ENCODE measurements around the gene F10. TPM values are rescaled to one million over a fixed set of nuclear protein-coding genes. Genes with fewer than 3 reads are reported as not detected.
"Not testable (repeated sequence)": the region's sequence is repeated elsewhere in the genome, so short reads cannot be mapped to it uniquely, and the experiment has no call there.

F10 gene
- total RNA-seq, 2 donors from 2014 or later, result 25.5 to 31.5 TPM

DNA sequence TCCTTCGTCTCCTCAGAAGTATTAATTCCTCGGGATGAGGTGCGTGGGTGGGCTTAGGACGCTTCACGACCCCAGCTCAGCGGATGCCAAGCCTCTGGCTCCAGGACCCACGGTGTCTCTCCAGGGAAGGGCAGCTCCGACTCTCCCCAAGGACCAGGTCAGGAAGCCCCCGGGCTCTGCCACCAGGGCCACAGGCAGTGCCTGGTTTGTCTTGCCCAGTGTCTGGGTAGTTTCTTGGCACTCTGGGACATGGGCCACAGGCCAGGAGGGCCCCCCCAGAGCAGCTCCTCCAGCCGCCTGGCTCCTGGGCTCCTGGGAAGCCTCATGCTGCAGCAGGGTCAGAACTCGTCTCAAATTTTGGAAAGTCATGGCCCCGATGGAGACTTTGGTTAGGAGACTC, 38.4 kb downstream of the F10 start:
- Histone ChIP-seq H3K27ac (no peak overlapping the region), H3K4me1 (ENCODE audit: control insufficient read depth in 1 of 2, low read depth in 2 of 2) (no peaks in the 10 kb centered on the region), H3K9me3 (no peaks in the 10 kb centered on the region), H3K4me3 (no peak overlapping the region), H3K36me3 (no peaks in the 10 kb centered on the region), H3K27me3 (replicated peaks; ENCODE audit: insufficient read depth) (no peaks in the 10 kb centered on the region)
- no peak for DNase-seq (ENCODE audit: low spot score)
- TF ChIP-seq, protein P1, sequence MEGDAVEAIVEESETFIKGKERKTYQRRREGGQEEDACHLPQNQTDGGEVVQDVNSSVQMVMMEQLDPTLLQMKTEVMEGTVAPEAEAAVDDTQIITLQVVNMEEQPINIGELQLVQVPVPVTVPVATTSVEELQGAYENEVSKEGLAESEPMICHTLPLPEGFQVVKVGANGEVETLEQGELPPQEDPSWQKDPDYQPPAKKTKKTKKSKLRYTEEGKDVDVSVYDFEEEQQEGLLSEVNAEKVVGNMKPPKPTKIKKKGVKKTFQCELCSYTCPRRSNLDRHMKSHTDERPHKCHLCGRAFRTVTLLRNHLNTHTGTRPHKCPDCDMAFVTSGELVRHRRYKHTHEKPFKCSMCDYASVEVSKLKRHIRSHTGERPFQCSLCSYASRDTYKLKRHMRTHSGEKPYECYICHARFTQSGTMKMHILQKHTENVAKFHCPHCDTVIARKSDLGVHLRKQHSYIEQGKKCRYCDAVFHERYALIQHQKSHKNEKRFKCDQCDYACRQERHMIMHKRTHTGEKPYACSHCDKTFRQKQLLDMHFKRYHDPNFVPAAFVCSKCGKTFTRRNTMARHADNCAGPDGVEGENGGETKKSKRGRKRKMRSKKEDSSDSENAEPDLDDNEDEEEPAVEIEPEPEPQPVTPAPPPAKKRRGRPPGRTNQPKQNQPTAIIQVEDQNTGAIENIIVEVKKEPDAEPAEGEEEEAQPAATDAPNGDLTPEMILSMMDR (IDR thresholded peaks at IDR 0.05), result no peak
- no peak for ATAC-seq (ENCODE audit: insufficient number of reproducible peaks, low FRiP score, low read depth)

DNA sequence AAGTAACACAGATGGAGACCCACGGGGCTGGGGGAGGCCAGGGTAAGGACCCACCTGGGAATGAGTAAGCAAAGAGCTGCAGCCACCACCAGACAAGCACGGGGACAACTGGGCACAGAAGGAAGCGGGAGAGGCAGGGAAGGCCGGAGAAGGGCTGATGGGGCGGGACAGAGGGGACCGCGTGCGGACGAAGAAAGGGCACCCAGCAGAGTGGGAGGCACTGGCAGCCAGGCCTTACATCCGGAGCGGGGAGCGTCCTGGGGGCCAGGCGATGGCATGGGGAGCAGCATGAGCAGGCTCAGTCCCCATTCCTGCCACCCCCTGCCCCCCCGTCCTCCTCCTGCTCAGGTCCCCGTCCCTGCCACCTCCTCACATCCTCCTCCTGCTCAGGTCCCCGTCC, 38.8 kb downstream of the F10 start:
- H3K27me3 ChIP-seq (replicated peaks; ENCODE audit: insufficient read depth), result no peaks in the 10 kb centered on the region
- TF ChIP-seq, protein P1 (IDR thresholded peaks at IDR 0.05), result no peak
- no peak for DNase-seq (ENCODE audit: low spot score)

DNA sequence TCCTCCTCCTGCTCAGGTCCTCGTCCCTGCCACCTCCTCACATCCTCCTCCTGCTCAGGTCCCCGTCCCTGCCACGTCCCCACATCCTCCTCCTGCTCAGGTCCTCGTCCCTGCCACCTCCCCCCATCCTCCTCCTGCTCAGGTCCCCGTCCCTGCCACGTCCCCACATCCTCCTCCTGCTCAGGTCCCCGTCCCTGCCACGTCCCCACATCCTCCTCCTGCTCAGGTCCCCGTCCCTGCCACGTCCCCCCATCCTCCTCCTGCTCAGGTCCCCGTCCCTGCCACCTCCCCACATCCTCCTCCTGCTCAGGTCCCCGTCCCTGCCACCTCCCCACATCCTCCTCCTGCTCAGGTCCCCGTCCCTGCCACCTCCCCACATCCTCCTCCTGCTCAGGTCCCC, 39.4 kb downstream of the F10 start:
- not testable (repeated sequence) for ATAC-seq (ENCODE audit: insufficient number of reproducible peaks, low FRiP score, low read depth); H3K36me3 ChIP-seq; H3K4me1 ChIP-seq (ENCODE audit: control insufficient read depth in 1 of 2, low read depth in 2 of 2); H3K27ac ChIP-seq; H3K9me3 ChIP-seq; H3K27me3 ChIP-seq (replicated peaks; ENCODE audit: insufficient read depth); H3K4me3 ChIP-seq; DNase-seq (ENCODE audit: low spot score)

More for the DNA sequence above, 38.8 kb downstream of the F10 start:
- Histone ChIP-seq H3K4me3 (no peak overlapping the region), H3K9me3 (no peaks in the 10 kb centered on the region), H3K27ac (no peak overlapping the region), H3K4me1 (ENCODE audit: control insufficient read depth in 1 of 2, low read depth in 2 of 2) (no peaks in the 10 kb centered on the region), H3K36me3 (no peaks in the 10 kb centered on the region)
- ATAC-seq (ENCODE audit: insufficient number of reproducible peaks, low FRiP score, low read depth), result no peak

DNA sequence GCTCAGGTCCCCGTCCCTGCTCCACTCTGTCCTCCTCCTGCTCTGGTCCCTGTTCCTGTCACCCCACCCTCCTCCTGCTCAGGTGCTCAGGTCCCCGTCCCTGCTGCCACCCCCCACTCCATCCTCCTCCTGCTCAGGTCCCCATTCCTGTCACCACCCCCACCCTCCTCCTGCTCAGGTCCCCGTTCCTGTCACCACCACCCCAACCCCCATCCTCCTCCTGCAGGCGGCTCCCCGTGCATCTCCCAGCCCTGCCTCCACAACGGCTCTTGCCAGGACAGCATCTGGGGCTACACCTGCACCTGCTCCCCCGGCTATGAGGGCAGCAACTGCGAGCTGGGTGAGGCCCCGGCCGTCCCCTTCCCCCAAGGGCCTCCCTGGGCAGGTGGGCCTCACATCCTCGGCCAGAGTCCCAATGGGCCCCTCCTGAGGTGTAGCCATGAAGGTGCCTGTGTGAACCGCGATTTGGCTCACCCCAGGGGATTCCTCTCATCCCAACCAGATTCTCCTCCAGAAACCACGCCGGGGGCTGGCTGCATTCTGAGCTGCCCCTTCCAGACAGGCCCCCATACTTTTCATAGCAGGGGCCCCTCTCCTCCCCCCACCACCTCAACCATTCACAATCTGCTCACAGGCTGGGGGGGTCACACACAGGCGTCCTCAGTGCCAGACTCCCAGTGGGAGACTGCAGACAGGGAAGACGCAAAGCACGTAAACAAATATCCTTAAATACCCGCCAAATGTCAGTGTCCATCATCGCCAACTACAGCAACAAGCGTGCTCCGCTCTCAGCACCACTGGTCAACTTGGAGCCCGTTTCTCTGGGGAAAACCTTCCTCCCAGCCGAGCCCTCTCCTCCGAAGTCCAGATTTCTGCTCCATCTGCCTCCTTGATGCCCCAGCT, 40.4 kb downstream of the F10 start:
- Histone ChIP-seq H3K4me3 (no peak overlapping the region), H3K36me3 (no peaks in the 10 kb centered on the region), H3K9me3 (no peaks in the 10 kb centered on the region), H3K4me1 (ENCODE audit: control insufficient read depth in 1 of 2, low read depth in 2 of 2) (no peaks in the 10 kb centered on the region), H3K27me3 (replicated peaks; ENCODE audit: insufficient read depth) (no peaks in the 10 kb centered on the region), H3K27ac (no peak overlapping the region)
- no peak for ATAC-seq (ENCODE audit: insufficient number of reproducible peaks, low FRiP score, low read depth)
- TF ChIP-seq, protein P1 (IDR thresholded peaks at IDR 0.05), result no peak
- no peak for DNase-seq (ENCODE audit: low spot score)

DNA sequence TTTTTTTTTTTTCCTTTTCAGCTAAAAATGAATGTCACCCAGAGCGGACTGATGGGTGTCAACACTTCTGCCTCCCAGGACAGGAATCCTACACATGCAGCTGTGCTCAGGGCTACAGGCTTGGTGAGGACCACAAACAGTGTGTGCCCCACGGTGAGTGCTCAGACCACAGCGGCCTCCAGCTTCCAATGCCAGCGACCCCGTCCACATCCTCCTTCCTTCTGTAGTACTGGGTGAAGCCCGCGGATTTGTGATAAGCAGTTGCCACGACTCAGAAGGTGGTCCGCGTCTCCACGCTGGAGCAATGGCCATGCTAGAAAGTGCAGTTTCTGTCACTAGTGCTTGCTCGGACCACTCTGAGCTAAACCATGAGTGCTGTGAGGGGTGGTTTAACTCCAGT, 41.9 kb downstream of the F10 start:
- H3K4me1 ChIP-seq (ENCODE audit: control insufficient read depth in 1 of 2, low read depth in 2 of 2), result no peaks in the 10 kb centered on the region
- H3K9me3 ChIP-seq, result no peaks in the 10 kb centered on the region
- H3K27ac ChIP-seq, result no peak overlapping the region
- H3K4me3 ChIP-seq, result no peak overlapping the region
- TF ChIP-seq, protein P1 (IDR thresholded peaks at IDR 0.05), result no peak
- H3K36me3 ChIP-seq, result no peaks in the 10 kb centered on the region
- no peak for DNase-seq (ENCODE audit: low spot score)
- no peak for ATAC-seq (ENCODE audit: insufficient number of reproducible peaks, low FRiP score, low read depth)
- H3K27me3 ChIP-seq (replicated peaks; ENCODE audit: insufficient read depth), result no peaks in the 10 kb centered on the region

Data from thoracic aorta (tissue), 2 donors.